ENCODE results near the gene RSL1D1. TPM values are rescaled to one million over a fixed set of nuclear protein-coding genes. Genes with fewer than 3 reads are reported as not detected.
A peak's percentile ranks its signal among the peaks of the same experiment; 100 is the strongest.
"Not testable (repeated sequence)": the region's sequence is repeated elsewhere in the genome, so short reads cannot be mapped to it uniquely, and the experiment has no call there.

The RSL1D1 gene
- total and polyA plus RNA-seq, 12 donors: 24.7 to 133 (median 101) TPM

- H3K4me3 ChIP-seq: no peak overlapping the region
- intact Hi-C loops (cut with DNase I): loop anchor here in 8 of 10 donors (10.0 kb wide), 3 partner anchors 285 to 425 kb away; no protein-coding TSS in a partner anchor
- no peaks in the 10 kb centered on the region for H3K36me3 ChIP-seq
- no peaks in the 10 kb centered on the region for H3K27me3 ChIP-seq
- H3K9me3 ChIP-seq: no peaks in the 10 kb centered on the region
- peaks cover 0 to 23% (median 7%) of the 10 kb centered on the region in 9 donors for H3K4me1 ChIP-seq
- no peak for TF ChIP-seq CTCF (IDR thresholded peaks at IDR 0.05)
- ATAC-seq: no peak
- 83 to 84% methylated on average over 10 of the region's 10 CpGs for WGBS, 2 donors
- H3K27ac ChIP-seq: no peak overlapping the region
- DNase-seq: no peak
Observed at GRCh38 chr16:11819798-11820197, 31.5 kb downstream of the RSL1D1 start.

- peaks cover 0 to 22% (median 0%) of the 10 kb centered on the region in 9 donors for H3K4me1 ChIP-seq
- H3K9me3 ChIP-seq, DNase-seq, H3K36me3 ChIP-seq, H3K4me3 ChIP-seq, ATAC-seq, H3K27ac ChIP-seq, H3K27me3 ChIP-seq: not testable (repeated sequence)
- 88 to 90% methylated on average over 13 of the region's 13 CpGs for WGBS, 2 donors
- intact Hi-C loops (cut with DNase I): loop anchor here in 8 of 10 donors (10.0 kb wide), 3 partner anchors 284 to 424 kb away; no protein-coding TSS in a partner anchor
Observed at GRCh38 chr16:11818970-11819369, 32.4 kb downstream of the RSL1D1 start.

- intact Hi-C loops (cut with DNase I): loop anchor here in 8 of 10 donors (10.0 kb wide), 3 partner anchors 281 to 421 kb away; no protein-coding TSS in a partner anchor
- H3K36me3 ChIP-seq: no peaks in the 10 kb centered on the region
- no peak overlapping the region for H3K4me3 ChIP-seq
- no peak for TF ChIP-seq CTCF (IDR thresholded peaks at IDR 0.05)
- 81 to 94% methylated on average over 5 of the region's 5 CpGs for WGBS, 2 donors
- no peaks in the 10 kb centered on the region for H3K9me3 ChIP-seq
- DNase-seq (no peak), ATAC-seq (no peak)
- H3K27ac ChIP-seq: no peak overlapping the region
- H3K27me3 ChIP-seq: no peaks in the 10 kb centered on the region
- H3K4me1 ChIP-seq: peaks cover 0 to 19% (median 0%) of the 10 kb centered on the region in 9 donors
Observed at GRCh38 chr16:11816123-11816522, 35.2 kb downstream of the RSL1D1 start.

GRCh38 chr16:11814800-11815199 lies 36.5 kb downstream of the RSL1D1 start:
- intact Hi-C loops (cut with DNase I): loop anchor here in 9 of 10 donors (5.0 to 10.0 kb wide), 6 partner anchors 280 to 420 kb away; no protein-coding TSS in a partner anchor
- H3K9me3 ChIP-seq, H3K27me3 ChIP-seq, H3K4me3 ChIP-seq, H3K27ac ChIP-seq, H3K36me3 ChIP-seq, DNase-seq: not testable (repeated sequence)
- 80 to 90% methylated on average over 4 of the region's 4 CpGs for WGBS, 2 donors
- ATAC-seq: peak in 2 of 8 donors; percentile 22 to 67
- H3K4me1 ChIP-seq: peaks cover 0 to 18% (median 0%) of the 10 kb centered on the region in 9 donors

GRCh38 chr16:11806721-11807120 lies 44.6 kb downstream of the RSL1D1 start:
- 78 to 86% methylated on average over 8 of the region's 8 CpGs for WGBS, 2 donors
- intact Hi-C loops (cut with DNase I): no loop called here

More at GRCh38 chr16:11806721-11807120, 44.6 kb downstream of the RSL1D1 start:
- Histone ChIP-seq H3K9me3 (no peaks in the 10 kb centered on the region), H3K27me3 (no peaks in the 10 kb centered on the region), H3K36me3 (no peaks in the 10 kb centered on the region), H3K27ac (no peak overlapping the region), H3K4me3 (no peak overlapping the region), H3K4me1 (peaks cover 0 to 3% (median 0%) of the 10 kb centered on the region in 9 donors)
- TF ChIP-seq CTCF (IDR thresholded peaks at IDR 0.05): no peak
- DNase-seq: no peak
- no peak for ATAC-seq
